Astrocyte of the spinal cord (primary cell): ENCODE results near the gene SPPL3.

Experiments
- DNase-seq: peaks from one replicate; pipeline ENCODE4 v3.0.0; 2011; ENCODE audit warnings: low read depth, low spot score
- H3K4me3 ChIP-seq: 2 replicates; pipeline ENCODE4 v1.5.1; 2011; ENCODE audit warnings: low read depth, mild to moderate bottlenecking, low read length, moderate library complexity
- in situ Hi-C: cut with HindIII; loops from 2 replicates; pipeline ENCODE4 v1.10.0; 2017; ENCODE audit warnings: low sequenced_read_pairs
- TF ChIP-seq, protein P1 (sequence below): IDR thresholded peaks from 2 replicates; pipeline ENCODE4 v1.5.1; 2012; ENCODE audit warnings: low read depth, mild to moderate bottlenecking, low read length, inconsistent platforms

The SPPL3 gene

DNA sequence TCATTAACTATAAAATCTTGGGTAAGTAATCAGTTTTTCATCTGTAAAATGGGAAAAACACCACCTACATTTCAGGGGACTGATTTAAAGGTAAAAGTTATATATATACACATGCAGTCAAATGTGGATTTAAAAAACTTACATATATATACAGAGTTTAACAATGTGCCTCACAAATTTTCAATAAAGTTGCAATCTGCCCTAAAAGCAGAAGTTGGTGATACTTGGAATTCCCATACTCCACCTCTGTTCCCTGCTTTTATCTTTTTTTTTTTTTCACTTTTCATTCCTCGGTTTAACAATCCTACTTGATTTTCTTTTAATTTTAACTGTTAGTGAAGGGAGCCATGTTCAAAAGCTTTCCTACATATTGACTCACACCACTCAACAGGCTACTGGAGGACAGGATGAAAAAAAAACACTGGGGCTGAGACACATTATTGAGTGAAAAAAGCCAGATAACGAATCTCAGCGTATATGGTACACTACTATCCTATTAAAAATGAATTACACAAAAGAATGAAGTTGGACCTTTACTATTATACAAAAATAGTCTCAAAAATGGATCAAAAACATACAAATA is 24.3 kb downstream of the SPPL3 start:
- in situ Hi-C loops, result no loop called here
- no peak for DNase-seq

DNA sequence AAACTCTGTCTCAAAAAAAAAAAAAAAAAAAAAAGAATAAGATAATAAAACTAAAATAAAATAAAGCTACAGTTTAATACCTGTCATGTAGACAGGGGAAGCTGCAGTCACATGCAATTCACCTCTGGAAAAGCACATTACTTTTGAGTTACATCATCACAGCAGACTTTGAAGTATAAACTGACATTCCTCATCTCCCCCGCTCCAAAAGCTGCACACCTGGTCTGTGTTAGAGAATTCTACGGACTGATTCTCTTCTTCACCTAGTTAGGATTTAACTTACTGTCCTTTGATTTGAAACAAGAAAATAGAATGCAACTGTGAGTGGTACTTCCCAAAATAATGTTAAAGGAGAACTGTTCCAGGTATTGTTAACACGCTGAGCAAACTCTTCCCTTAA is 25.1 kb downstream of the SPPL3 start:
- in situ Hi-C loops, result no loop called here
- TF ChIP-seq, protein P1, sequence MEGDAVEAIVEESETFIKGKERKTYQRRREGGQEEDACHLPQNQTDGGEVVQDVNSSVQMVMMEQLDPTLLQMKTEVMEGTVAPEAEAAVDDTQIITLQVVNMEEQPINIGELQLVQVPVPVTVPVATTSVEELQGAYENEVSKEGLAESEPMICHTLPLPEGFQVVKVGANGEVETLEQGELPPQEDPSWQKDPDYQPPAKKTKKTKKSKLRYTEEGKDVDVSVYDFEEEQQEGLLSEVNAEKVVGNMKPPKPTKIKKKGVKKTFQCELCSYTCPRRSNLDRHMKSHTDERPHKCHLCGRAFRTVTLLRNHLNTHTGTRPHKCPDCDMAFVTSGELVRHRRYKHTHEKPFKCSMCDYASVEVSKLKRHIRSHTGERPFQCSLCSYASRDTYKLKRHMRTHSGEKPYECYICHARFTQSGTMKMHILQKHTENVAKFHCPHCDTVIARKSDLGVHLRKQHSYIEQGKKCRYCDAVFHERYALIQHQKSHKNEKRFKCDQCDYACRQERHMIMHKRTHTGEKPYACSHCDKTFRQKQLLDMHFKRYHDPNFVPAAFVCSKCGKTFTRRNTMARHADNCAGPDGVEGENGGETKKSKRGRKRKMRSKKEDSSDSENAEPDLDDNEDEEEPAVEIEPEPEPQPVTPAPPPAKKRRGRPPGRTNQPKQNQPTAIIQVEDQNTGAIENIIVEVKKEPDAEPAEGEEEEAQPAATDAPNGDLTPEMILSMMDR, result no peak

More for the DNA sequence above, 24.3 kb downstream of the SPPL3 start:
- no peak overlapping the region for H3K4me3 ChIP-seq
- TF ChIP-seq, protein P1, result no peak

DNA sequence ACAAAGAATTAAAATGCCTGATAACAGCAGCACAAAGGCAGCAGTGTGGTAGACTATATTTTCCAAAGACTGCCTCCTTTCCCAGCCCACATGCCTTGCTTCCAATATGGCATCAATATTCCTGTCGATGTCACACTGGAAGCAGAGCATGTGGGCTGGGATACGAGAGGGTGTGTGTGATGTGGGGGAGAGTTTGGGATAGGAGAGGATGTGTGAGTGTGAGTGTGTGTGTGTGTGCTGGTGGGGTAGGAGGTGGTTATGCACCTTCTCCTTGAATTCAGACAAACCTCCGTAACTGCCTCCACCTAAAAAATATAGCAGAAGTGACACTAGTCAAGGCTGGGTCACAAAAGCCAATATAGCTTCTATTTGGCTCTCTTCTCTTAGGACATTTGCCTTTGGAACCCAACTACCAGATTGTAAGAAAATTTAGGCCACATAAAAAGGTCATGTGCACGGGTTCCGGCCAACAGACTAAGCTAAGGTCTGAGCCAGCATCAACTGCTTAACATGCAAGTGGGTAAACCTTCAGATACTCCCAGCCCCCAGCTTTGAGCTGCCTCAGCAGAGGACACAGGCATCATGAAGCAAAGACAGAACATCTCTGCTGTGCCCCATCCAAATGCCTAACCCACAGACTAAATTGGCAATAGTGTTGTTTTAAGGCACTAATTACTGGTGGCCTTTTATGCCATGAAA is 29.5 kb downstream of the SPPL3 start:
- no peak for DNase-seq
- in situ Hi-C loops, result no loop called here
- no peak overlapping the region for H3K4me3 ChIP-seq
- TF ChIP-seq, protein P1, result no peak

More for the DNA sequence above, 25.1 kb downstream of the SPPL3 start:
- no peak for DNase-seq
- no peak overlapping the region for H3K4me3 ChIP-seq

- no peak overlapping the region for H3K4me3 ChIP-seq
- no peak for DNase-seq
- in situ Hi-C loops, result no loop called here
- TF ChIP-seq, protein P1, result no peak
Measured at GRCh38 chr12:120873226-120873625, 30.9 kb downstream of the SPPL3 start.

DNA sequence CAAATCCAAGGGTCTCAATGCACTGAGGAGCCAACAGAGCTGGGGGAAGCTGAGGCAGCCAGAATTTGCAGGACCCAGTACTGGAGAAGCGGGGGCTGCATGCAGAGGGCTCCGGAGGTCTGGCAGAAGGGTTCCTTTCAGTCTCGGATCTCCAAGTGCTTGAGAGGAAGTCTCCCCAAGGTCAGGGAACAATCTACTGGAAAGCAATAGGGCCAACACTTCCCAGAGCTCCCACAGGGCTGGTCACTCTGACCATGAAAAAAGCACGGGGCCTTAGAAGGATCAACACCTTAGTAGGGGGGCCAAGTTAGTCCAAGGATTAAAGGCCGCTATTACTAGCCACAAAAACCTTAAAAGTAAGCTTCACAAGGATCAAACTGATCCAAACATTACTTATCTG is 31.7 kb downstream of the SPPL3 start:
- no peak overlapping the region for H3K4me3 ChIP-seq
- TF ChIP-seq, protein P1, result no peak
- no peak for DNase-seq
- in situ Hi-C loops, result no loop called here

DNA sequence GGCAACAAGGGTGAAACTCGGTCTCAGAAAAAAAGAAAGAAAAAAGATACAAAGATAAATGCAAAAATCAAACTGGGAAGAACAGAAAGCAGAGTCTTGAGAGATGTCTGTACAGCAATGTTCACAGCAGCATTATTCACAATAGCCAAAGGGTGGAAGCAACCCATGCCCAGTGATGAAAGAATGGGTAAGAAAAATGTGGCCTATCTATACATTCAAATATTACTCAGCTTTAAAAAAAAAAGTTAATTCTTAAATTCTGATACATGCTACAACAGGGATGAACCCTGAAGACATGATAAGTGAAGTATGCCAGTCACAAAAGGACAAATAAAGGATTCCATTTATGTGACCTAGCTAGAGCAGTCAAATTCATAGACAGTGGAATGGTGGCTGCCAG is 33.7 kb downstream of the SPPL3 start:
- H3K4me3 ChIP-seq, result no peak overlapping the region
- DNase-seq, result no peak
- TF ChIP-seq, protein P1, result no peak
- in situ Hi-C loops, result no loop called here
